ENCODE data around the gene BEGAIN. TPM values are rescaled to one million over a fixed set of nuclear protein-coding genes. Genes with fewer than 3 reads are reported as not detected.

BEGAIN gene
- total RNA-seq, 4 donors from 2014 or later = 3.5 to 7.1 (median 6.6) TPM

DNA sequence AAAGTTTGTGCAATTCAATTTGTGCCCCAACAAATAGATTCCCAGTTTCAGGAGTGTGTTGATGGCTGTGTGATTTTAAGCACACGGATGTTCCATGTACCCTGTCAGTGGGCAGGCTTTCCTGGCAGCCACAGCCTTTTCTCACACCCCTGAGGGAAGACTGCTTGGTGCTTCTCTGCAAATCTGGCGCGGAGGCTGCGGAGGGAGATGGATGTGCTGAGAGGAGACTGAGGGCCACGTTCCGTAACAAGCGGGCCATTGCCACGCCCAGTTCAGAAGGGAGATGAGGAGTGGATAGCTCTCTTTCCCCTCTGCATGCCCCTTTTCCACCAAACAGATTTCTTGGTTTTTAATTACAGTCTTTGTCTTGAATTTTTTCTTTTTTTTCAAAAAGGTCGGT lies 89.1 kb downstream of the BEGAIN start:
- Histone ChIP-seq H3K27ac (replicated peaks in 1 of 4) (no peak overlapping the region), H3K4me3 (no peak overlapping the region), H3K27me3 (no peaks in the 10 kb centered on the region), H3K9me3 (no peaks in the 10 kb centered on the region), H3K4me1 (no peaks in the 10 kb centered on the region), H3K36me3 (no peaks in the 10 kb centered on the region)
- DNase-seq (ENCODE audit: extremely low spot score) = no peak
- no peak for TF ChIP-seq POLR2A (IDR thresholded peaks at IDR 0.05; ENCODE audit: low read depth)
- TF ChIP-seq POLR2AphosphoS5 (IDR thresholded peaks at IDR 0.05) = no peak
- TF ChIP-seq, protein P1, sequence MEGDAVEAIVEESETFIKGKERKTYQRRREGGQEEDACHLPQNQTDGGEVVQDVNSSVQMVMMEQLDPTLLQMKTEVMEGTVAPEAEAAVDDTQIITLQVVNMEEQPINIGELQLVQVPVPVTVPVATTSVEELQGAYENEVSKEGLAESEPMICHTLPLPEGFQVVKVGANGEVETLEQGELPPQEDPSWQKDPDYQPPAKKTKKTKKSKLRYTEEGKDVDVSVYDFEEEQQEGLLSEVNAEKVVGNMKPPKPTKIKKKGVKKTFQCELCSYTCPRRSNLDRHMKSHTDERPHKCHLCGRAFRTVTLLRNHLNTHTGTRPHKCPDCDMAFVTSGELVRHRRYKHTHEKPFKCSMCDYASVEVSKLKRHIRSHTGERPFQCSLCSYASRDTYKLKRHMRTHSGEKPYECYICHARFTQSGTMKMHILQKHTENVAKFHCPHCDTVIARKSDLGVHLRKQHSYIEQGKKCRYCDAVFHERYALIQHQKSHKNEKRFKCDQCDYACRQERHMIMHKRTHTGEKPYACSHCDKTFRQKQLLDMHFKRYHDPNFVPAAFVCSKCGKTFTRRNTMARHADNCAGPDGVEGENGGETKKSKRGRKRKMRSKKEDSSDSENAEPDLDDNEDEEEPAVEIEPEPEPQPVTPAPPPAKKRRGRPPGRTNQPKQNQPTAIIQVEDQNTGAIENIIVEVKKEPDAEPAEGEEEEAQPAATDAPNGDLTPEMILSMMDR (IDR thresholded peaks at IDR 0.05) = no peak
- no peak for TF ChIP-seq EP300 (IDR thresholded peaks at IDR 0.05)
- 93% methylated on average over 9 of the region's 9 CpGs for WGBS
- intact Hi-C loops (cut with DNase I) = no loop called here

- Histone ChIP-seq H3K9me3 (no peaks in the 10 kb centered on the region), H3K4me3 (no peak overlapping the region), H3K36me3 (no peaks in the 10 kb centered on the region), H3K4me1 (no peaks in the 10 kb centered on the region), H3K27me3 (no peaks in the 10 kb centered on the region), H3K27ac (replicated peaks in 1 of 4) (no peak overlapping the region)
- DNase-seq (ENCODE audit: extremely low spot score) = no peak
- TF ChIP-seq EP300 (IDR thresholded peaks at IDR 0.05) = no peak
- intact Hi-C loops (cut with DNase I) = no loop called here
- 92% methylated on average over 2 of the region's 2 CpGs for WGBS
Measured at GRCh38 chr14:100495917-100496316, 91.3 kb downstream of the BEGAIN start.

GRCh38 chr14:100494645-100495044 lies 92.6 kb downstream of the BEGAIN start:
- no peaks in the 10 kb centered on the region for H3K36me3 ChIP-seq
- H3K4me1 ChIP-seq = no peaks in the 10 kb centered on the region
- H3K27me3 ChIP-seq = no peaks in the 10 kb centered on the region
- WGBS = 89% methylated on average over 4 of the region's 4 CpGs
- H3K27ac ChIP-seq (replicated peaks in 1 of 4) = no peak overlapping the region
- H3K9me3 ChIP-seq = no peaks in the 10 kb centered on the region
- H3K4me3 ChIP-seq = no peak overlapping the region
- intact Hi-C loops (cut with DNase I) = no loop called here
- DNase-seq (ENCODE audit: extremely low spot score) = no peak
- TF ChIP-seq, protein P1 (IDR thresholded peaks at IDR 0.05) = no peak
- TF ChIP-seq POLR2AphosphoS5 (IDR thresholded peaks at IDR 0.05) = no peak
- no peak for TF ChIP-seq EP300 (IDR thresholded peaks at IDR 0.05)
- no peak for TF ChIP-seq POLR2A (IDR thresholded peaks at IDR 0.05; ENCODE audit: low read depth)

DNA sequence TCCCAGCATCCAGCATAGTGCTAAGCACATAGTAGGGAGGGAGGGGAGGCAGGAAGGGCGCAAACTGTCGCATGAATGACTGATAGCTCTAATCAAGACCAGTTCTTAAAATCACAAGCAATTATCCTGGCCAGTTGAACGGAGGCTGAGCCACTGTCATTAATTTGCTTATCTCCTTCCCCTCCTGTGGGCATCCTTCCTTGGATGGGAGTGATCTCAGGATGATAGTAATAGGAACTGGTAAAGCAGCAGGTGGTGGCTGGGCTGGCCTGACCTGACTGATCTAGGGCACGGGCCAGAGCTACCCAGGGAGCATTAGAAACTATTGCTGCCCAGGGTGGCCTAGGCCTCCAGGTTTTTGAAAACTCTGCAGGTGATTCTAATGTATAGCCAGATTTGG lies 97.0 kb downstream of the BEGAIN start:
- H3K27me3 ChIP-seq = no peaks in the 10 kb centered on the region
- no peak overlapping the region for H3K27ac ChIP-seq (replicated peaks in 1 of 4)
- intact Hi-C loops (cut with DNase I) = no loop called here
- H3K36me3 ChIP-seq = peaks cover 0 to 5% (median 1%) of the 10 kb centered on the region in 4 donors
- peak; percentile 85 for DNase-seq (ENCODE audit: extremely low spot score)
- WGBS = 84% methylated on average over 4 of the region's 4 CpGs
- TF ChIP-seq EP300 (IDR thresholded peaks at IDR 0.05) = no peak
- H3K4me1 ChIP-seq = no peaks in the 10 kb centered on the region
- no peak overlapping the region for H3K4me3 ChIP-seq
- H3K9me3 ChIP-seq = no peaks in the 10 kb centered on the region

GRCh38 chr14:100488057-100488456 lies 99.2 kb downstream of the BEGAIN start:
- Histone ChIP-seq H3K4me3 (no peak overlapping the region), H3K4me1 (no peaks in the 10 kb centered on the region), H3K27ac (replicated peaks in 1 of 4) (no peak overlapping the region), H3K27me3 (no peaks in the 10 kb centered on the region), H3K9me3 (no peaks in the 10 kb centered on the region), H3K36me3 (peaks cover 0 to 17% (median 11%) of the 10 kb centered on the region in 4 donors)
- intact Hi-C loops (cut with DNase I) = no loop called here
- no peak for TF ChIP-seq POLR2AphosphoS5 (IDR thresholded peaks at IDR 0.05)
- TF ChIP-seq EP300 (IDR thresholded peaks at IDR 0.05) = no peak
- no peak for TF ChIP-seq POLR2A (IDR thresholded peaks at IDR 0.05; ENCODE audit: low read depth)
- TF ChIP-seq, protein P1 (IDR thresholded peaks at IDR 0.05) = no peak
- peak; percentile 37 for DNase-seq (ENCODE audit: extremely low spot score)
- 62% methylated on average over 7 of the region's 7 CpGs for WGBS

DNA sequence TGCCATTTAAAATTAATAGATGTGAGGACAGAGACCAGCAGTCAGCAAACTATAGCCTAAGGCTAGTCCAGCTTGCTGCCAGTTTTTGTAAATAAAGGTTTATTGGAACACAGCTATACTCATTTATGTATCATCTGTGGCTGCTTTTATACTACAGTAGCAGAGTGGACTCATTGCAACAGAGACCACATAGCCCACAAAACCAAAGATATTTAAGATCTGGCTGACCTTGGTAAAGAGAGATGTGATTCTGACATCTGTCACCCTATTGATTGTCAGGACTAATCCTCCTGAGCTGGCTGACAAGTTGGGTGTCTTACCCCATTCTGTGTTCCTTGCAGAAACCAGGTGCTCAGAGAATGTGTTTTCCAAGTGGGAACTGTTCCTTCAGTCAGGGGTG lies 99.9 kb downstream of the BEGAIN start:
- H3K27me3 ChIP-seq = no peaks in the 10 kb centered on the region
- DNase-seq (ENCODE audit: extremely low spot score) = no peak
- H3K4me3 ChIP-seq = no peak overlapping the region
- H3K27ac ChIP-seq (replicated peaks in 1 of 4) = no peak overlapping the region
- TF ChIP-seq, protein P1 (IDR thresholded peaks at IDR 0.05) = no peak
- TF ChIP-seq POLR2A (IDR thresholded peaks at IDR 0.05; ENCODE audit: low read depth) = no peak
- TF ChIP-seq EP300 (IDR thresholded peaks at IDR 0.05) = no peak
- no peak for TF ChIP-seq POLR2AphosphoS5 (IDR thresholded peaks at IDR 0.05)
- H3K4me1 ChIP-seq = no peaks in the 10 kb centered on the region
- intact Hi-C loops (cut with DNase I) = no loop called here
- no peaks in the 10 kb centered on the region for H3K9me3 ChIP-seq
- peaks cover 0 to 17% (median 11%) of the 10 kb centered on the region in 4 donors for H3K36me3 ChIP-seq

All from esophagus muscularis mucosa (tissue), 4 donors.